Subcutaneous adipose tissue (tissue), 4 donors: ENCODE measurements around the gene PCGF2. TPM values are rescaled to one million over a fixed set of nuclear protein-coding genes. Genes with fewer than 3 reads are reported as not detected.

Experiments
- total RNA-seq, 4 donors: library from RNA; depleted of rRNA; stranded (reverse); fragments of >200 nt; gene quantifications; one replicate each; pipeline ENCODE4 v1.1.0, GENCODE V29; 2016
- TF ChIP-seq, protein P1 (sequence below): fragments of 450-650 bp; IDR thresholded peaks from one replicate; pipeline ENCODE4 v1.5.1; 2016; ENCODE audit warnings: low read depth, mild to moderate bottlenecking, control low read depth, antibody characterized with exemption, moderate library complexity

The PCGF2 gene
- total RNA-seq, 4 donors from 2014 or later, result 4.1 to 10.7 (median 7.4) TPM

- TF ChIP-seq, protein P1, sequence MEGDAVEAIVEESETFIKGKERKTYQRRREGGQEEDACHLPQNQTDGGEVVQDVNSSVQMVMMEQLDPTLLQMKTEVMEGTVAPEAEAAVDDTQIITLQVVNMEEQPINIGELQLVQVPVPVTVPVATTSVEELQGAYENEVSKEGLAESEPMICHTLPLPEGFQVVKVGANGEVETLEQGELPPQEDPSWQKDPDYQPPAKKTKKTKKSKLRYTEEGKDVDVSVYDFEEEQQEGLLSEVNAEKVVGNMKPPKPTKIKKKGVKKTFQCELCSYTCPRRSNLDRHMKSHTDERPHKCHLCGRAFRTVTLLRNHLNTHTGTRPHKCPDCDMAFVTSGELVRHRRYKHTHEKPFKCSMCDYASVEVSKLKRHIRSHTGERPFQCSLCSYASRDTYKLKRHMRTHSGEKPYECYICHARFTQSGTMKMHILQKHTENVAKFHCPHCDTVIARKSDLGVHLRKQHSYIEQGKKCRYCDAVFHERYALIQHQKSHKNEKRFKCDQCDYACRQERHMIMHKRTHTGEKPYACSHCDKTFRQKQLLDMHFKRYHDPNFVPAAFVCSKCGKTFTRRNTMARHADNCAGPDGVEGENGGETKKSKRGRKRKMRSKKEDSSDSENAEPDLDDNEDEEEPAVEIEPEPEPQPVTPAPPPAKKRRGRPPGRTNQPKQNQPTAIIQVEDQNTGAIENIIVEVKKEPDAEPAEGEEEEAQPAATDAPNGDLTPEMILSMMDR, result no peak
These were observed 20.4 kb downstream of the PCGF2 start for GRCh38 chr17:38727736-38728135.

DNA sequence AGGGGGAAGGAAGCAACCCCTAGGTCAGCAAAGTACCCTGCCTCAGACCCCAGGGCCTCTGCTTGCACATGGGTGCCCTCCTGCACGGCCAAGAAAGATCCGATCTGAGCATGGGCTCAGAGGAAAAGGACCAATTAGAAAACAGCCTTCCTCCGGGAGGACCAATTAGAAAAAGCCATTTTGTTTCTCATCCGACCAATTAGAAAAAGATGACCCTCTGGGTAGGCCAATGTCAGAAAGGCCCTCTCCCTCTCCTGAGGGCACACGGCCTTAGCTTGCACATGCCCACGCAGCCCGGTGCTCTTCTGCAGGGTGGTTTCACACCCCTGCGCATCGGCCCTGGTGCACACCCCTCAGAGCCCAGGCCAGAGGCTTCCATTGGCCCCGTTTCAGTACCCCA lies 23.1 kb downstream of the PCGF2 start:
- TF ChIP-seq, protein P1, result no peak

DNA sequence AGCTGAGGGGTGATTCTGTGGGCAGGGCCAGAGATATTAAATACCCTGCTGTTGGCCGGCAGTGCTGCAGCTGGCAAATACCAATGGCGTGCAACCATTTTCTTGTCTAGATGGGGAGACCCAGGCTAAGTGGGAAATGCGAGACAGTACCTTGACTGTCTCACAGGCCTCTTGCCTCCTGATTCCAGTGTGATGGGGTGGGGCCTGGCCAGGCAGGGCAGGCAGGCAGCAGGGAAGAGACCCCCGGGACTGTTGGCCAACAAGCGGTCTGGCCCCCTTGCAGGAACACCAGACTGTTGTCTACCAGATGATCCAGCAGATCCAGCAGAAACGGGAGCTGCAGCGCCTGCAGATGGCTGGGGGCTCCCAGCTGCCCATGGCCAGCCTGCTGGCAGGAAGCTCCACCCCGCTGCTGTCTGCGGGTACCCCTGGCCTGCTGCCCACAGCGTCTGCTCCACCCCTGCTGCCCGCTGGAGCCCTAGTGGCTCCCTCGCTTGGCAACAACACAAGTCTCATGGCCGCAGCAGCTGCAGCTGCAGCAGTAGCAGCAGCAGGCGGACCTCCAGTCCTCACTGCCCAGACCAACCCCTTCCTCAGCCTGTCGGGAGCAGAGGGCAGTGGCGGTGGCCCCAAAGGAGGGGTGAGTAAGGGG lies 23.7 kb downstream of the PCGF2 start:
- TF ChIP-seq, protein P1, result no peak

DNA sequence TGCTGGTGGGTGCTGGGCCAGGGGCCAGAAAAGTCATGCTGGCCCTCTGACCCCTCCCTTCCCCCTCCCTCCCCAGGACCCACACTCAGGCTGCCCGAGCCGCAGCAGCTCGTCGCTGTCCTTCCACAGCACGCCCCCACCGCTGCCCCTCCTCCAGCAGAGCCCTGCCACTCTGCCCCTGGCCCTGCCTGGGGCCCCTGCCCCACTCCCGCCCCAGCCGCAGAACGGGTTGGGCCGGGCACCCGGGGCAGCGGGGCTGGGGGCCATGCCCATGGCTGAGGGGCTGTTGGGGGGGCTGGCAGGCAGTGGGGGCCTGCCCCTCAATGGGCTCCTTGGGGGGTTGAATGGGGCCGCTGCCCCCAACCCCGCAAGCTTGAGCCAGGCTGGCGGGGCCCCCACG lies 26.3 kb downstream of the PCGF2 start:
- TF ChIP-seq, protein P1, result no peak

DNA sequence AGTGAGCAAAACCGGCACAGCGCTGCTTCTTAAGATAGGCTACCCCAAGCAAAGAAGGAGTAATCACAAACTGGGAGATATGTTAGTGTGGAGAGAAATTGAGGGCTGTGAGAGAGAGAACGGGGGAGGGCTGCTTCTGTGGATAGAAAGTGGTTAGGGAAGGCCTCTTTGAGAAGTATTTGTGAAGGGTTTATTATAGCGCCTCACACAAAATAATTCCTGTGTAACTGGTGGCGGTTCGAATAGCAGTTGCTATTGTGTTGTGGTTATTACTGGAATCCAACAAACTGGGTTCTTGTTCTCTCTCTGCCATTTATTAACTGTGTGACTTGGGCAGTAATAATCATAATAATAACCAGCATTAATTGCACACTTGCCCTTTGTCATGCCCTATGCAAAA lies 27.2 kb downstream of the PCGF2 start:
- TF ChIP-seq, protein P1, result no peak

- TF ChIP-seq, protein P1, result no peak
These were observed 28.0 kb downstream of the PCGF2 start for GRCh38 chr17:38719943-38720641.

DNA sequence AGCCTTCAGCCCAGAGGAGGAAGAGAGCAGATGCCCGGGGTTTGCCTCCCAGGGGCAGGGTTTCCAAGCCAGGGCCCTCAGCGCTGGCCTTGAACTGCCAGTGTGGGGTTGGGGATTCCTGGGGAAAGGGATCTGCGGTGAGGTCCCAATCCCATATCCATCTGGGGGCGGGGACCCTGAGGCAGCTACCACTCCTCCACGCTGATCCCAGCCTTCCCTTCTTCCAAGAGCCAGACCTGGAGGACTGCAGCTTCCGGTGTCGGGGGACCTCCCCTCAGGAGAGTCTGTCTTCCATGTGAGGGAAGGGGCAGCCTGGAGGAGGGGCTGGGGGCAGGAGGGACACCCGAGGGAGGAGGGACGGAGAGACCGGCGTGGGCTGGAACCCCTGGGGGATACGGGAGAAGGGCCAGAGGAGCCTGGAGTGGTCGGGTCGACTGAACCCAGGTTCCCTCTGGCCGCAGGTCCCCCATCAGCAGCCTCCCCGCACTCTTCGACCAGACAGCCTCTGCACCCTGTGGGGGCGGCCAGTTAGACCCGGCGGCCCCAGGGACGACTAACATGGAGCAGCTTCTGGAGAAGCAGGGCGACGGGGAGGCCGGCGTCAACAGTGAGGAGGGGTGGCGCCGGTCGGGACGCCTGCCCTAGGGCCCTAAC lies 28.7 kb downstream of the PCGF2 start:
- TF ChIP-seq, protein P1, result no peak
